Measurements from ENCODE around the gene TMEM183A.

TMEM183A gene

GRCh38 chr1:203069030-203069747 is 62.0 kb downstream of the TMEM183A start:
- H3K23ac ChIP-seq (ENCODE audit: low read depth, low read length, poor library complexity) = no peak overlapping the region
- no peak overlapping the region for H3K27ac ChIP-seq (replicated peaks; ENCODE audit: low read length)
- H2BK5ac ChIP-seq (ENCODE audit: low read length) = no peak overlapping the region
- H3K4me3 ChIP-seq (ENCODE audit: low read length in 2 of 2) = no peak overlapping the region
- no peaks in the 10 kb centered on the region for H3K9me3 ChIP-seq (replicated peaks in 1 of 2; ENCODE audit: control insufficient read depth in 2 of 2, insufficient read depth in 1 of 2, low read depth in 1 of 2, low read length in 2 of 2)
- no peak overlapping the region for H3K14ac ChIP-seq (ENCODE audit: low read length)
- no peak overlapping the region for H4K91ac ChIP-seq (ENCODE audit: low read depth, low read length, poor library complexity)
- H2BK15ac ChIP-seq (ENCODE audit: low read length) = no peak overlapping the region
- peaks cover 6 to 10% of the 10 kb centered on the region in 2 donors for H3K4me1 ChIP-seq (ENCODE audit: control insufficient read depth in 2 of 2, insufficient read depth in 1 of 2, low read depth in 1 of 2, low read length in 2 of 2)
- no peak overlapping the region for H3K18ac ChIP-seq (ENCODE audit: low read length)
- H2BK120ac ChIP-seq (ENCODE audit: low read depth, low read length) = no peak overlapping the region
- H2BK12ac ChIP-seq (ENCODE audit: low read length) = no peak overlapping the region
- no peak overlapping the region for H2AK5ac ChIP-seq (ENCODE audit: low read depth, low read length)
- no peak overlapping the region for H3K4me2 ChIP-seq (ENCODE audit: insufficient read depth, low read length, poor library complexity, severe bottlenecking)
- H4K8ac ChIP-seq (ENCODE audit: low read depth, low read length) = no peak overlapping the region
- no peak overlapping the region for H3K9ac ChIP-seq (ENCODE audit: low read depth, low read length, poor library complexity)
- WGBS, 2 donors (ENCODE audit: extremely low coverage in 2 of 2, insufficient read length in 2 of 2, insufficient replicate concordance in 1 of 2) = no CpG with 5 or more reads among the region's 4 CpGs
- no peak overlapping the region for H2AFZ ChIP-seq (ENCODE audit: low read length)
- no peak overlapping the region for H3K4ac ChIP-seq (ENCODE audit: low read length)
- no peaks in the 10 kb centered on the region for H3K79me1 ChIP-seq (ENCODE audit: low read depth, low read length)
- no peak for DNase-seq (ENCODE audit: low spot score)
- peaks cover 0 to 40% (median 3%) of the 10 kb centered on the region in 3 experiments for H3K27me3 ChIP-seq (ENCODE audit: control insufficient read depth in 3 of 3, insufficient read depth in 3 of 3, low read depth in 1 of 3, low read length in 3 of 3)
- H3K36me3 ChIP-seq (replicated peaks in 1 of 2; ENCODE audit: control insufficient read depth in 2 of 2, insufficient read depth in 2 of 2, low read length in 2 of 2) = no peaks in the 10 kb centered on the region

DNA sequence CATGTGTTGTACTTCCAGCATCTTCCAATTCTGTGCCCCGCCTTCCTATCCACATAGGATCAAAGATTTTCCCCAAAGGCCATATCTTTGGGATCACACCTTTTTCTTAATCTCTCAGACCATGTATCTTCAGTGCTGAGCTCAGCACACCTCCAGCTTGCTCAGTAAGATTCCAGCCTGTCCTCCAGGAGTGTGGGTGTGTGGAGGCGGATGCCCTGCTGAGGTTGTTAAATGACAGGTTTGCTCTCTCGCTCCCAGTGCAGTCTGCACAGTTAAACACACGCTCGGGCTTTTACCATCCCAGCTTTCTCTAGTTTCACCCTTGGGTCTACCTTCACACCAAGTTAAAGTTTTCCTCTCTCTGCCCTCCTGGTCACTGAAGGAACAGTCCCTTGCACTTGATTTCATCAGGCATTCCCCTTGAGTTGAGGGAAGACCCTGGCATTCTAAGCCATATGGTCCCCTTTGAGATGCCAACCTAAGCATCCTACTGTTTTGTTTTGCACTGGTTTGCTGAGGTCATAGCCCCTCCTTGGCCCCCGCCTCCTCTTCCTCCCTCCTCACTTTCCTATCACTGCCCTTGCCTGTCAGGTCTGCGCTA is 64.9 kb downstream of the TMEM183A start:
- H3K4me2 ChIP-seq (ENCODE audit: insufficient read depth, low read length, poor library complexity, severe bottlenecking) = no peak overlapping the region
- H2BK120ac ChIP-seq (ENCODE audit: low read depth, low read length) = no peak overlapping the region
- no peaks in the 10 kb centered on the region for H3K9me3 ChIP-seq (replicated peaks in 1 of 2; ENCODE audit: control insufficient read depth in 2 of 2, insufficient read depth in 1 of 2, low read depth in 1 of 2, low read length in 2 of 2)
- WGBS, 2 donors (ENCODE audit: extremely low coverage in 2 of 2, insufficient read length in 2 of 2, insufficient replicate concordance in 1 of 2) = no CpG with 5 or more reads among the region's 7 CpGs
- no peak overlapping the region for H3K27ac ChIP-seq (replicated peaks; ENCODE audit: low read length)
- no peak overlapping the region for H3K14ac ChIP-seq (ENCODE audit: low read length)
- no peak overlapping the region for H2BK5ac ChIP-seq (ENCODE audit: low read length)
- H3K36me3 ChIP-seq (replicated peaks in 1 of 2; ENCODE audit: control insufficient read depth in 2 of 2, insufficient read depth in 2 of 2, low read length in 2 of 2) = no peaks in the 10 kb centered on the region
- H4K91ac ChIP-seq (ENCODE audit: low read depth, low read length, poor library complexity) = no peak overlapping the region
- H3K23ac ChIP-seq (ENCODE audit: low read depth, low read length, poor library complexity) = no peak overlapping the region
- H3K4me1 ChIP-seq (ENCODE audit: control insufficient read depth in 2 of 2, insufficient read depth in 1 of 2, low read depth in 1 of 2, low read length in 2 of 2) = peaks cover 2 to 10% of the 10 kb centered on the region in 2 donors
- no peak overlapping the region for H2BK12ac ChIP-seq (ENCODE audit: low read length)
- no peak overlapping the region for H2AFZ ChIP-seq (ENCODE audit: low read length)
- H3K18ac ChIP-seq (ENCODE audit: low read length) = no peak overlapping the region
- no peak overlapping the region for H4K8ac ChIP-seq (ENCODE audit: low read depth, low read length)
- no peak overlapping the region for H3K4me3 ChIP-seq (ENCODE audit: low read length in 2 of 2)
- no peak overlapping the region for H3K4ac ChIP-seq (ENCODE audit: low read length)
- H2BK15ac ChIP-seq (ENCODE audit: low read length) = no peak overlapping the region
- H3K79me1 ChIP-seq (ENCODE audit: low read depth, low read length) = no peaks in the 10 kb centered on the region
- H3K9ac ChIP-seq (ENCODE audit: low read depth, low read length, poor library complexity) = no peak overlapping the region
- no peak overlapping the region for H2AK5ac ChIP-seq (ENCODE audit: low read depth, low read length)
- no peak for DNase-seq (ENCODE audit: low spot score)
- H3K27me3 ChIP-seq (ENCODE audit: control insufficient read depth in 3 of 3, insufficient read depth in 3 of 3, low read depth in 1 of 3, low read length in 3 of 3) = peaks cover 0 to 68% (median 31%) of the 10 kb centered on the region in 3 experiments

GRCh38 chr1:203072911-203073310 is 65.7 kb downstream of the TMEM183A start:
- no peak overlapping the region for H3K4me3 ChIP-seq (ENCODE audit: low read length in 2 of 2)
- H3K27ac ChIP-seq (replicated peaks; ENCODE audit: low read length) = no peak overlapping the region

DNA sequence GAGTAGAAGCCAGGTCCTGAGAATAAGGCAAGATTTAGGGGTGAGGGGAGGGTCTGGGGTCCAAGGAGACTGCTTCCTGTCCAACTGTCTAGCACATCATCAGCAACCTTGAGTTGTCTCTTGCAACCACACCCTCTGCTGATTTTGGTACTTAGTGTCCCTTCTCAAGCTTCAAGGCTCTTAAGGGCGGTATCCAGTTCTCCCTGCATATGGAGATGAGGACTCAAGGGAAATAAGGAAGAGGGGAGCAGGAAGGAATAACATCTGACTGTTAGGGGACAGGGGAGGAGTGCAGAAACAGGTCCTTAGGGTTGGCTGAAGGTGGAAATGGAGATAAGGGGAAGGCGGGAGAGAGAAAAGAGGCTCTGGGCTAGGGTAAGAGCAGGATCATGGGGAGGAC is 66.3 kb downstream of the TMEM183A start:
- Histone ChIP-seq H3K4ac (ENCODE audit: low read length) (no peak overlapping the region), H3K4me2 (ENCODE audit: insufficient read depth, low read length, poor library complexity, severe bottlenecking) (no peak overlapping the region), H3K79me1 (ENCODE audit: low read depth, low read length) (no peaks in the 10 kb centered on the region), H2AFZ (ENCODE audit: low read length) (no peak overlapping the region), H3K4me3 (ENCODE audit: low read length in 2 of 2) (no peak overlapping the region), H3K23ac (ENCODE audit: low read depth, low read length, poor library complexity) (no peak overlapping the region), H2BK5ac (ENCODE audit: low read length) (no peak overlapping the region), H4K91ac (ENCODE audit: low read depth, low read length, poor library complexity) (no peak overlapping the region), H3K18ac (ENCODE audit: low read length) (no peak overlapping the region), H3K14ac (ENCODE audit: low read length) (no peak overlapping the region), H2AK5ac (ENCODE audit: low read depth, low read length) (no peak overlapping the region), H2BK120ac (ENCODE audit: low read depth, low read length) (no peak overlapping the region), H3K9ac (ENCODE audit: low read depth, low read length, poor library complexity) (no peak overlapping the region), H3K9me3 (replicated peaks in 1 of 2; ENCODE audit: control insufficient read depth in 2 of 2, insufficient read depth in 1 of 2, low read depth in 1 of 2, low read length in 2 of 2) (no peaks in the 10 kb centered on the region), H3K36me3 (replicated peaks in 1 of 2; ENCODE audit: control insufficient read depth in 2 of 2, insufficient read depth in 2 of 2, low read length in 2 of 2) (no peaks in the 10 kb centered on the region), H3K27ac (replicated peaks; ENCODE audit: low read length) (no peak overlapping the region), H4K8ac (ENCODE audit: low read depth, low read length) (no peak overlapping the region), H3K4me1 (ENCODE audit: control insufficient read depth in 2 of 2, insufficient read depth in 1 of 2, low read depth in 1 of 2, low read length in 2 of 2) (peaks cover 2 to 10% of the 10 kb centered on the region in 2 donors), H2BK15ac (ENCODE audit: low read length) (no peak overlapping the region), H2BK12ac (ENCODE audit: low read length) (no peak overlapping the region), H3K27me3 (ENCODE audit: control insufficient read depth in 3 of 3, insufficient read depth in 3 of 3, low read depth in 1 of 3, low read length in 3 of 3) (peaks cover 0 to 70% (median 35%) of the 10 kb centered on the region in 3 experiments)
- no peak for DNase-seq (ENCODE audit: low spot score)
- no CpG with 5 or more reads among the region's 2 CpGs for WGBS, 2 donors (ENCODE audit: extremely low coverage in 2 of 2, insufficient read length in 2 of 2, insufficient replicate concordance in 1 of 2)

More at GRCh38 chr1:203072911-203073310, 65.7 kb downstream of the TMEM183A start:
- Histone ChIP-seq H3K4me1 (ENCODE audit: control insufficient read depth in 2 of 2, insufficient read depth in 1 of 2, low read depth in 1 of 2, low read length in 2 of 2) (peaks cover 2 to 10% of the 10 kb centered on the region in 2 donors), H2BK120ac (ENCODE audit: low read depth, low read length) (no peak overlapping the region), H2AFZ (ENCODE audit: low read length) (no peak overlapping the region), H3K9ac (ENCODE audit: low read depth, low read length, poor library complexity) (no peak overlapping the region), H3K4me2 (ENCODE audit: insufficient read depth, low read length, poor library complexity, severe bottlenecking) (no peak overlapping the region), H3K23ac (ENCODE audit: low read depth, low read length, poor library complexity) (no peak overlapping the region), H4K91ac (ENCODE audit: low read depth, low read length, poor library complexity) (no peak overlapping the region), H3K79me1 (ENCODE audit: low read depth, low read length) (no peaks in the 10 kb centered on the region), H3K36me3 (replicated peaks in 1 of 2; ENCODE audit: control insufficient read depth in 2 of 2, insufficient read depth in 2 of 2, low read length in 2 of 2) (no peaks in the 10 kb centered on the region), H3K18ac (ENCODE audit: low read length) (no peak overlapping the region), H3K14ac (ENCODE audit: low read length) (no peak overlapping the region), H2AK5ac (ENCODE audit: low read depth, low read length) (no peak overlapping the region), H4K8ac (ENCODE audit: low read depth, low read length) (no peak overlapping the region), H3K9me3 (replicated peaks in 1 of 2; ENCODE audit: control insufficient read depth in 2 of 2, insufficient read depth in 1 of 2, low read depth in 1 of 2, low read length in 2 of 2) (no peaks in the 10 kb centered on the region), H3K4ac (ENCODE audit: low read length) (no peak overlapping the region), H3K27me3 (ENCODE audit: control insufficient read depth in 3 of 3, insufficient read depth in 3 of 3, low read depth in 1 of 3, low read length in 3 of 3) (peaks cover 0 to 71% (median 35%) of the 10 kb centered on the region in 3 experiments), H2BK12ac (ENCODE audit: low read length) (no peak overlapping the region), H2BK5ac (ENCODE audit: low read length) (no peak overlapping the region), H2BK15ac (ENCODE audit: low read length) (no peak overlapping the region)
- no peak for DNase-seq (ENCODE audit: low spot score)
- no CpG with 5 or more reads among the region's 3 CpGs for WGBS, 2 donors (ENCODE audit: extremely low coverage in 2 of 2, insufficient read length in 2 of 2, insufficient replicate concordance in 1 of 2)

All from neuronal stem cell (in vitro differentiated cells).